Gastrocnemius medialis (tissue), 4 donors: ENCODE measurements around the gene OSBP2. TPM values are rescaled to one million over a fixed set of nuclear protein-coding genes. Genes with fewer than 3 reads are reported as not detected.

ENCODE experiments used
- ATAC-seq, 2 donors: fragments of 150-250 bp; one replicate each; pipeline ENCODE4 v1.9.1; 2016
- DNase-seq, 2 donors: peaks; one replicate each; pipeline ENCODE4 v3.0.0-alpha.2; 2019
- H3K27ac ChIP-seq, 4 donors: fragments of 200-600 bp; sonication (generic); 1 replicate in 1 of 4; 2 replicates in 3 of 4; pipeline ENCODE4 v1.5.1; 2016 to 2018; ENCODE audit warnings: mild to moderate bottlenecking in 2 of 4, moderate library complexity in 1 of 4
- H3K27me3 ChIP-seq, 3 donors: fragments of 200-600 bp; sonication (generic) in 2 of 3; 1 replicate in 1 of 3; 2 replicates in 2 of 3; pipeline versions ENCODE4 v1.5.1 to v1.6.0; 2016 to 2019; ENCODE audit warnings: mild to moderate bottlenecking in 1 of 3, moderate library complexity in 1 of 3
- H3K36me3 ChIP-seq, 2 donors: fragments of 200-600 bp; sonication (generic) in 1 of 2; one replicate each; pipeline ENCODE4 v1.5.1; 2017 to 2018
- H3K4me1 ChIP-seq, 2 donors: fragments of 200-600 bp; sonication (generic) in 1 of 2; one replicate each; pipeline ENCODE4 v1.5.1; 2016 to 2017; ENCODE audit warnings: mild to moderate bottlenecking in 2 of 2
- H3K4me3 ChIP-seq, 4 donors: fragments of 200-600 bp; sonication (generic) in 3 of 4; 1 replicate in 1 of 4; 2 replicates in 3 of 4; pipeline ENCODE4 v1.5.1; 2016 to 2019; ENCODE audit warnings: mild to moderate bottlenecking in 2 of 4
- H3K9me3 ChIP-seq, 3 donors: fragments of 200-600 bp; sonication (generic) in 2 of 3; 1 replicate in 1 of 3; 2 replicates in 2 of 3; pipeline ENCODE4 v1.5.1; 2016 to 2019
- CTCF ChIP-seq, 5 experiments: fragments of 450-650 bp in 3 of 5; fragments of 200-600 bp in 2 of 5; sonication (generic) in 2 of 5; IDR thresholded peaks in 4 of 5; conservative IDR thresholded peaks in 1 of 5; 1 replicate in 4 of 5; 2 replicates in 1 of 5; pipeline ENCODE4 v1.5.1; 2016 to 2019; ENCODE audit warnings: antibody characterized with exemption in 5 of 5, mild to moderate bottlenecking in 3 of 5, moderate library complexity in 3 of 5
- POLR2A ChIP-seq, 2 donors: fragments of 450-650 bp; IDR thresholded peaks; one replicate each; pipeline ENCODE4 v1.6.1; 2017; ENCODE audit warnings: antibody characterized with exemption in 2 of 2, mild to moderate bottlenecking in 2 of 2, moderate library complexity in 2 of 2
- in situ Hi-C, 4 donors: fragments of 200-750 bp; cut with MboI; loops; one replicate each; pipeline versions ENCODE4 v1.15.0 to v1.8.0; 2017; ENCODE audit warnings: low sequenced_read_pairs in 4 of 4
- intact Hi-C: fragments of 100-400 bp; cut with DNase I; formaldehyde crosslinking; loops from one replicate; pipeline ENCODE4 v1.15.1; 2023; ENCODE audit warnings: low total_unique reads
- total RNA-seq, 4 donors: library from RNA; depleted of rRNA; stranded (reverse); fragments of >200 nt; gene quantifications; one replicate each; pipeline versions ENCODE4 v1.1.0 to v1.2.3, GENCODE V29; 2016

Gene OSBP2
- total RNA-seq, 4 donors from 2014 or later, result 2.8 to 4.3 (median 3.0) TPM

- no peaks in the 10 kb centered on the region for H3K9me3 ChIP-seq
- no peak for DNase-seq
- intact Hi-C loops, result no loop called here
- in situ Hi-C loops, result no loop called here
- no peak overlapping the region for H3K4me3 ChIP-seq
- ATAC-seq, result no peak
- H3K27ac ChIP-seq, result no peak overlapping the region
- no peaks in the 10 kb centered on the region for H3K27me3 ChIP-seq
- H3K36me3 ChIP-seq, result no peaks in the 10 kb centered on the region
- TF ChIP-seq CTCF (IDR thresholded peaks at IDR 0.05 in 4 of 5, conservative IDR thresholded peaks at IDR 0.05 in 1 of 5), result no peak
- peaks cover 21 to 24% of the 10 kb centered on the region in 2 donors for H3K4me1 ChIP-seq
These were observed 178.5 kb downstream of the OSBP2 start for GRCh38 chr22:30873086-30873650.

- Histone ChIP-seq H3K4me1 (peaks cover 19 to 21% of the 10 kb centered on the region in 2 donors), H3K9me3 (no peaks in the 10 kb centered on the region), H3K27me3 (no peaks in the 10 kb centered on the region), H3K36me3 (no peaks in the 10 kb centered on the region), H3K27ac (no peak overlapping the region), H3K4me3 (no peak overlapping the region)
- no peak for DNase-seq
- in situ Hi-C loops (no loop called here), intact Hi-C loops (no loop called here)
- TF ChIP-seq POLR2A (IDR thresholded peaks at IDR 0.05), result no peak
- no peak for TF ChIP-seq CTCF (IDR thresholded peaks at IDR 0.05 in 4 of 5, conservative IDR thresholded peaks at IDR 0.05 in 1 of 5)
- no peak for ATAC-seq
These were observed 179.0 kb downstream of the OSBP2 start for GRCh38 chr22:30873661-30874060.

- DNase-seq (no peak), ATAC-seq (no peak)
- Histone ChIP-seq H3K9me3 (no peaks in the 10 kb centered on the region), H3K36me3 (no peaks in the 10 kb centered on the region), H3K27ac (peak overlapping the region; percentile 68 to 75 (median 71)), H3K4me3 (no peak overlapping the region), H3K27me3 (no peaks in the 10 kb centered on the region), H3K4me1 (peaks cover 15 to 17% of the 10 kb centered on the region in 2 donors)
- in situ Hi-C loops (no loop called here), intact Hi-C loops (no loop called here)
- TF ChIP-seq POLR2A (IDR thresholded peaks at IDR 0.05) (no peak), CTCF (IDR thresholded peaks at IDR 0.05 in 4 of 5, conservative IDR thresholded peaks at IDR 0.05 in 1 of 5) (no peak)
These were observed 180.0 kb downstream of the OSBP2 start for GRCh38 chr22:30874431-30875370.

GRCh38 chr22:30875481-30876215 lies 181.0 kb downstream of the OSBP2 start:
- in situ Hi-C loops, result no loop called here
- H3K9me3 ChIP-seq, result no peaks in the 10 kb centered on the region

More at GRCh38 chr22:30875481-30876215, 181.0 kb downstream of the OSBP2 start:
- intact Hi-C loops, result no loop called here
- TF ChIP-seq CTCF (IDR thresholded peaks at IDR 0.05 in 4 of 5, conservative IDR thresholded peaks at IDR 0.05 in 1 of 5) (peak in 1 of 5 experiments; percentile 9), POLR2A (IDR thresholded peaks at IDR 0.05) (no peak)
- ATAC-seq (peak; percentile 97), DNase-seq (peak; percentile 85 to 97)
- Histone ChIP-seq H3K36me3 (no peaks in the 10 kb centered on the region), H3K4me1 (peaks cover 15 to 17% of the 10 kb centered on the region in 2 donors), H3K27ac (peak overlapping the region; percentile 68 to 75 (median 71)), H3K4me3 (no peak overlapping the region), H3K27me3 (no peaks in the 10 kb centered on the region)
